SK-N-MC (cell line): Measurements from ENCODE around the gene PSMF1.

Source experiments
- EZH2 ChIP-seq: fragments of 200-600 bp; sonication (generic); IDR thresholded peaks from one replicate; pipeline ENCODE4 v1.6.1; 2017; ENCODE audit warnings: antibody characterized with exemption
- POLR2AphosphoS5 ChIP-seq: IDR thresholded peaks from 2 replicates; pipeline ENCODE4 v1.6.1; 2012; ENCODE audit warnings: mild to moderate bottlenecking, low read depth, low read length, borderline replicate concordance

DNA sequence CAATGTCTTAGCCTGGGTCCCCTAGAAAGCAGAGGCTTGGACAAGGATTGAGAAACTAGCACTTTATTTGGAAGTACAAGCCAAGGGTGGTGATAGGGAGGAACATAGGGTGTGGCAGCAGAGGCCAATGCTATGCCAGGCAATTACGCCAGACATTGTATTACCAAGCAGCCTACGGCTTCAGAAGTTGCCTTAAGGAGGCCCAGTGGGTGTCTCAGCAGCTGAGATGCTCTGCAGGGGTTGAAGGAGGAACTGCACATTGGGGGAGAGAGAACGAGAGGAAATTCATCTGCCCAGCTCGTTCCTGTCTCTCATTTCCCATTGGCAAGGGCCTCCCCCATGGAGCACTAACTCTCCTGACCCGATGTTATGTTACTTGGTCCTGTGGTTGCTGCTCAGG, 85.7 kb downstream of the PSMF1 start:
- TF ChIP-seq POLR2AphosphoS5 (no peak), EZH2 (no peak)
